HEK293 (cell line): ENCODE results near the gene RHBDF1.

Experiments used
- EGR2 ChIP-seq: fragments of 450-650 bp; formaldehyde crosslinking; IDR thresholded peaks from 2 replicates; pipeline ENCODE4 v1.5.1; 2016; ENCODE audit warnings: low read depth, missing biosample characterization, missing genetic modification characterization
- HOXA7 ChIP-seq: sonication (generic); formaldehyde crosslinking; IDR thresholded peaks from 2 replicates; pipeline ENCODE4 v1.8.1; 2022; ENCODE audit warnings: missing genetic modification reagents, borderline replicate concordance
- KLF1 ChIP-seq: fragments of 450-650 bp; formaldehyde crosslinking; IDR thresholded peaks from 2 replicates; pipeline ENCODE4 v1.5.1; 2016; ENCODE audit warnings: missing biosample characterization, missing genetic modification characterization
- KLF10 ChIP-seq: fragments of 450-650 bp; IDR thresholded peaks from 2 replicates; pipeline ENCODE4 v1.5.1; 2018; ENCODE audit warnings: missing biosample characterization, mild to moderate bottlenecking, missing genetic modification characterization
- TRIM28 ChIP-seq: IDR thresholded peaks from 2 replicates; pipeline ENCODE4 v1.6.1; 2011; ENCODE audit warnings: low read length, control low read depth, borderline replicate concordance
- ZFP41 ChIP-seq: fragments of 450-650 bp; formaldehyde crosslinking; IDR thresholded peaks from 2 replicates; pipeline ENCODE4 v1.5.1; 2016; ENCODE audit warnings: missing biosample characterization, missing genetic modification characterization, borderline replicate concordance
- ZIC2 ChIP-seq: fragments of 450-650 bp; formaldehyde crosslinking; IDR thresholded peaks from 2 replicates; pipeline ENCODE4 v1.5.1; 2016; ENCODE audit warnings: missing biosample characterization, missing genetic modification characterization
- ZNF112 ChIP-seq: fragments of 450-650 bp; formaldehyde crosslinking; IDR thresholded peaks from 2 replicates; pipeline ENCODE4 v1.5.0; 2017; ENCODE audit warnings: missing biosample characterization, missing genetic modification characterization
- ZNF114 ChIP-seq: fragments of 450-650 bp; formaldehyde crosslinking; IDR thresholded peaks from 2 replicates; pipeline ENCODE4 v1.5.0; 2017; ENCODE audit warnings: missing biosample characterization, missing genetic modification characterization
- ZNF155 ChIP-seq: fragments of 450-650 bp; formaldehyde crosslinking; IDR thresholded peaks from 2 replicates; pipeline ENCODE4 v1.5.1; 2016; ENCODE audit warnings: missing biosample characterization, missing genetic modification characterization
- ZNF174 ChIP-seq: fragments of 450-650 bp; formaldehyde crosslinking; IDR thresholded peaks from 2 replicates; pipeline ENCODE4 v1.5.0; 2017; ENCODE audit warnings: missing biosample characterization, mild to moderate bottlenecking, missing genetic modification characterization
- ZNF223 ChIP-seq: fragments of 450-650 bp; formaldehyde crosslinking; IDR thresholded peaks from 2 replicates; pipeline ENCODE4 v1.5.1; 2016; ENCODE audit warnings: missing biosample characterization, missing genetic modification characterization
- ZNF266 ChIP-seq: fragments of 450-650 bp; formaldehyde crosslinking; IDR thresholded peaks from 2 replicates; pipeline ENCODE4 v1.5.1; 2016; ENCODE audit warnings: missing biosample characterization, missing genetic modification characterization, low read depth
- ZNF341 ChIP-seq: fragments of 450-650 bp; formaldehyde crosslinking; IDR thresholded peaks from 2 replicates; pipeline ENCODE4; 2016; ENCODE audit warnings: low read depth, missing biosample characterization, missing genetic modification characterization
- ZNF354C ChIP-seq: fragments of 450-650 bp; formaldehyde crosslinking; IDR thresholded peaks from 2 replicates; pipeline ENCODE4 v1.5.1; 2016; ENCODE audit warnings: missing biosample characterization, missing genetic modification characterization, low read depth, borderline replicate concordance
- ZNF37A ChIP-seq: fragments of 450-650 bp; IDR thresholded peaks from 2 replicates; pipeline ENCODE4 v1.5.1; 2018; ENCODE audit warnings: missing biosample characterization, missing genetic modification characterization
- ZNF501 ChIP-seq: fragments of 450-650 bp; formaldehyde crosslinking; IDR thresholded peaks from 2 replicates; pipeline ENCODE4 v1.5.1; 2016; ENCODE audit warnings: missing biosample characterization, missing genetic modification characterization
- ZNF514 ChIP-seq: fragments of 450-650 bp; formaldehyde crosslinking; IDR thresholded peaks from 2 replicates; pipeline ENCODE4 v1.5.1; 2016; ENCODE audit warnings: missing biosample characterization, missing genetic modification characterization
- ZNF544 ChIP-seq: fragments of 450-650 bp; formaldehyde crosslinking; IDR thresholded peaks from 2 replicates; pipeline ENCODE4 v1.5.0; 2017; ENCODE audit warnings: missing biosample characterization, missing genetic modification characterization
- ZNF596 ChIP-seq: fragments of 450-650 bp; IDR thresholded peaks from 2 replicates; pipeline ENCODE4 v1.5.0; 2018; ENCODE audit warnings: missing biosample characterization, mild to moderate bottlenecking, missing genetic modification characterization, moderate library complexity
- ZNF621 ChIP-seq: fragments of 450-650 bp; formaldehyde crosslinking; IDR thresholded peaks from 2 replicates; pipeline ENCODE4 v1.5.1; 2017; ENCODE audit warnings: missing biosample characterization, missing genetic modification characterization
- ZNF654 ChIP-seq: fragments of 450-650 bp; formaldehyde crosslinking; IDR thresholded peaks from 2 replicates; pipeline ENCODE4 v1.5.1; 2016; ENCODE audit warnings: low read depth, missing biosample characterization, missing genetic modification characterization
- TF ChIP-seq, protein P1 (sequence below): fragments of 450-650 bp; formaldehyde crosslinking; optimal IDR thresholded peaks from 2 replicates; pipeline ENCODE3; 2016; ENCODE audit warnings: missing biosample characterization, mild to moderate bottlenecking, missing genetic modification characterization
- TF ChIP-seq, protein P2 (sequence below): fragments of 450-650 bp; formaldehyde crosslinking; IDR thresholded peaks from 2 replicates; pipeline ENCODE4 v1.5.1; 2016; ENCODE audit warnings: missing biosample characterization, missing genetic modification characterization
- TF ChIP-seq, protein P3 (sequence below): fragments of 450-650 bp; formaldehyde crosslinking; IDR thresholded peaks from 2 replicates; pipeline ENCODE4 v1.5.1; 2016; ENCODE audit warnings: missing biosample characterization, missing genetic modification characterization
- TF ChIP-seq, protein P4 (sequence below): fragments of 450-650 bp; formaldehyde crosslinking; IDR thresholded peaks from 2 replicates; pipeline ENCODE4 v1.5.1; 2016; ENCODE audit warnings: missing biosample characterization, missing genetic modification characterization
- TF ChIP-seq, protein P5 (sequence below): fragments of 450-650 bp; formaldehyde crosslinking; IDR thresholded peaks from 2 replicates; pipeline ENCODE4 v1.5.1; 2017; ENCODE audit warnings: missing biosample characterization, missing genetic modification characterization
- TF ChIP-seq, protein P6 (sequence below): fragments of 450-650 bp; formaldehyde crosslinking; IDR thresholded peaks from 2 replicates; pipeline ENCODE4 v1.5.1; 2016; ENCODE audit warnings: missing biosample characterization, missing genetic modification characterization
- TF ChIP-seq, protein P7 (sequence below): fragments of 450-650 bp; formaldehyde crosslinking; IDR thresholded peaks from 2 replicates; pipeline ENCODE4 v1.5.1; 2017; ENCODE audit warnings: missing biosample characterization, missing genetic modification characterization
- TF ChIP-seq, protein P8 (sequence below): fragments of 450-650 bp; formaldehyde crosslinking; IDR thresholded peaks from 2 replicates; pipeline ENCODE4 v1.5.1; 2016; ENCODE audit warnings: missing biosample characterization, missing genetic modification characterization

RHBDF1 gene

DNA sequence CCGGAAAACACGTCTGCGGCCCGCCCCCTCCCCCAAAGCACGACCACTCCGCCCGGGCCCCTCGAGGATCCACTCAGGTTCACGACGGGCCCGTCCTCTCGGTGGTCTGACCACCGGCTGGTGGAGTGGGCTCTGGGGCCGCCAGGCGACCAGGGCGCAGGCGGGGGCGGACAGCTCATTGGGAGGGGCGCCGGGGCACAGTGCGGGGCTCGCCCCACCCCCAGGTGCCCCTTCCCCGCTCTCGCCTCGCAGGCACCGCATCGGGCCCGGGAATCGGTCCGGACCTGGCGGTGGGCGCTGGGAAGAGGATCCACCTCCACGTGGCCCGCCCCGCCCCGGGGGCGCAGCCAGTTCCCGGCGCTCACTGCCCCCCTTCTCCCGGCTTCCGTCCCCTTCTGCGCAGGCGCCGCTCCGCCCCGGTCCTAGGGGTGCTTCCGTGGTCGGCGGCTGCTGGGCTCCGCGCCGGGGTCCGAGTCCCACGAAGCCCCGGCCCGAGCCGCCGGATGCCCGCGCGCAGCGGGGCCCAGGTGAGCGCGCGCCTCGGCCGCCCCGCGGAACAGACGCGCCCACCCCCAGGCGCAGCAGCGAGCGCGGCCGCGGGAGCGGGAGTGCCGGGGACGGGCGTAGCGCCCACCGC lies 5.5 kb upstream of the RHBDF1 start, which contains the start of gene MPG (continued):
- TF ChIP-seq EGR2 (tag by site-specific recombination) (0 out of 2 replicates have a peak, but pooled peaks have one; percentile 20), KLF10 (tag by site-specific recombination) (peak; percentile 17; the same call in 1 of the 2 replicates), ZNF223 (tag by site-specific recombination) (no peak), ZFP41 (tag by site-specific recombination) (no peak), ZNF354C (tag by site-specific recombination) (no peak), HOXA7 (no peak), ZNF155 (tag by site-specific recombination) (no peak), ZNF654 (tag by site-specific recombination) (no peak), ZNF341 (tag by site-specific recombination) (peak; percentile 36; the same call in 1 of the 2 replicates), ZNF596 (tag by site-specific recombination) (peak; percentile 32; the same call in 1 of the 2 replicates), ZNF112 (tag by site-specific recombination) (no peak), ZNF174 (tag by site-specific recombination) (no peak), KLF1 (peak; percentile 44), TRIM28 (no peak), ZIC2 (tag by site-specific recombination) (peak; percentile 34; the same call in 1 of the 2 replicates), ZNF501 (no peak), ZNF266 (tag by site-specific recombination) (no peak), ZNF514 (no peak), ZNF544 (no peak), ZNF621 (tag by site-specific recombination) (no peak), ZNF114 (tag by site-specific recombination) (no peak), ZNF37A (tag by site-specific recombination) (no peak)
- TF ChIP-seq, protein P1, sequence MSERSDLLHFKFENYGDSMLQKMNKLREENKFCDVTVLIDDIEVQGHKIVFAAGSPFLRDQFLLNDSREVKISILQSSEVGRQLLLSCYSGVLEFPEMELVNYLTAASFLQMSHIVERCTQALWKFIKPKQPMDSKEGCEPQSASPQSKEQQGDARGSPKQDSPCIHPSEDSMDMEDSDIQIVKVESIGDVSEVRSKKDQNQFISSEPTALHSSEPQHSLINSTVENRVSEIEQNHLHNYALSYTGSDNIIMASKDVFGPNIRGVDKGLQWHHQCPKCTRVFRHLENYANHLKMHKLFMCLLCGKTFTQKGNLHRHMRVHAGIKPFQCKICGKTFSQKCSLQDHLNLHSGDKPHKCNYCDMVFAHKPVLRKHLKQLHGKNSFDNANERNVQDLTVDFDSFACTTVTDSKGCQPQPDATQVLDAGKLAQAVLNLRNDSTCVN: peak; percentile 47
- TF ChIP-seq, protein P2, sequence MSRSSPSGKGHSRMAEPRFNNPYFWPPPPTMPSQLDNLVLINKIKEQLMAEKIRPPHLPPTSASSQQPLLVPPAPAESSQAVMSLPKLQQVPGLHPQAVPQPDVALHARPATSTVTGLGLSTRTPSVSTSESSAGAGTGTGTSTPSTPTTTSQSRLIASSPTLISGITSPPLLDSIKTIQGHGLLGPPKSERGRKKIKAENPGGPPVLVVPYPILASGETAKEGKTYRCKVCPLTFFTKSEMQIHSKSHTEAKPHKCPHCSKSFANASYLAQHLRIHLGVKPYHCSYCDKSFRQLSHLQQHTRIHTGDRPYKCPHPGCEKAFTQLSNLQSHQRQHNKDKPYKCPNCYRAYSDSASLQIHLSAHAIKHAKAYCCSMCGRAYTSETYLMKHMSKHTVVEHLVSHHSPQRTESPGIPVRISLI (tag by site-specific recombination): no peak
- TF ChIP-seq, protein P3, sequence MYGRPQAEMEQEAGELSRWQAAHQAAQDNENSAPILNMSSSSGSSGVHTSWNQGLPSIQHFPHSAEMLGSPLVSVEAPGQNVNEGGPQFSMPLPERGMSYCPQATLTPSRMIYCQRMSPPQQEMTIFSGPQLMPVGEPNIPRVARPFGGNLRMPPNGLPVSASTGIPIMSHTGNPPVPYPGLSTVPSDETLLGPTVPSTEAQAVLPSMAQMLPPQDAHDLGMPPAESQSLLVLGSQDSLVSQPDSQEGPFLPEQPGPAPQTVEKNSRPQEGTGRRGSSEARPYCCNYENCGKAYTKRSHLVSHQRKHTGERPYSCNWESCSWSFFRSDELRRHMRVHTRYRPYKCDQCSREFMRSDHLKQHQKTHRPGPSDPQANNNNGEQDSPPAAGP (tag by site-specific recombination): 0 out of 2 replicates have a peak, but pooled peaks have one; percentile 33
- TF ChIP-seq, protein P4, sequence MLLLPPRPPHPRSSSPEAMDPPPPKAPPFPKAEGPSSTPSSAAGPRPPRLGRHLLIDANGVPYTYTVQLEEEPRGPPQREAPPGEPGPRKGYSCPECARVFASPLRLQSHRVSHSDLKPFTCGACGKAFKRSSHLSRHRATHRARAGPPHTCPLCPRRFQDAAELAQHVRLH (tag by site-specific recombination): no peak
- TF ChIP-seq, protein P5, sequence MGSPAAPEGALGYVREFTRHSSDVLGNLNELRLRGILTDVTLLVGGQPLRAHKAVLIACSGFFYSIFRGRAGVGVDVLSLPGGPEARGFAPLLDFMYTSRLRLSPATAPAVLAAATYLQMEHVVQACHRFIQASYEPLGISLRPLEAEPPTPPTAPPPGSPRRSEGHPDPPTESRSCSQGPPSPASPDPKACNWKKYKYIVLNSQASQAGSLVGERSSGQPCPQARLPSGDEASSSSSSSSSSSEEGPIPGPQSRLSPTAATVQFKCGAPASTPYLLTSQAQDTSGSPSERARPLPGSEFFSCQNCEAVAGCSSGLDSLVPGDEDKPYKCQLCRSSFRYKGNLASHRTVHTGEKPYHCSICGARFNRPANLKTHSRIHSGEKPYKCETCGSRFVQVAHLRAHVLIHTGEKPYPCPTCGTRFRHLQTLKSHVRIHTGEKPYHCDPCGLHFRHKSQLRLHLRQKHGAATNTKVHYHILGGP: no peak
- TF ChIP-seq, protein P6, sequence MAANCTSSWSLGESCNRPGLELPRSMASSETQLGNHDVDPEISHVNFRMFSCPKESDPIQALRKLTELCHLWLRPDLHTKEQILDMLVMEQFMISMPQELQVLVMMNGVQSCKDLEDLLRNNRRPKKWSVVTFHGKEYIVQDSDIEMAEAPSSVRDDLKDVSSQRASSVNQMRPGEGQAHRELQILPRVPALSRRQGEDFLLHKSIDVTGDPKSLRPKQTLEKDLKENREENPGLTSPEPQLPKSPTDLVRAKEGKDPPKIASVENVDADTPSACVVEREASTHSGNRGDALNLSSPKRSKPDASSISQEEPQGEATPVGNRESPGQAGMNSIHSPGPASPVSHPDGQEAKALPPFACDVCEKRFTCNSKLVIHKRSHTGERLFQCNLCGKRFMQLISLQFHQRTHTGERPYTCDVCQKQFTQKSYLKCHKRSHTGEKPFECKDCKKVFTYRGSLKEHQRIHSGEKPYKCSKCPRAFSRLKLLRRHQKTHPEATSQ (tag by site-specific recombination): 0 out of 2 replicates have a peak, but pooled peaks have one; percentile 36
- TF ChIP-seq, protein P7, sequence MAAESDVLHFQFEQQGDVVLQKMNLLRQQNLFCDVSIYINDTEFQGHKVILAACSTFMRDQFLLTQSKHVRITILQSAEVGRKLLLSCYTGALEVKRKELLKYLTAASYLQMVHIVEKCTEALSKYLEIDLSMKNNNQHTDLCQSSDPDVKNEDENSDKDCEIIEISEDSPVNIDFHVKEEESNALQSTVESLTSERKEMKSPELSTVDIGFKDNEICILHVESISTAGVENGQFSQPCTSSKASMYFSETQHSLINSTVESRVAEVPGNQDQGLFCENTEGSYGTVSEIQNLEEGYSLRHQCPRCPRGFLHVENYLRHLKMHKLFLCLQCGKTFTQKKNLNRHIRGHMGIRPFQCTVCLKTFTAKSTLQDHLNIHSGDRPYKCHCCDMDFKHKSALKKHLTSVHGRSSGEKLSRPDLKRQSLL (tag by site-specific recombination): no peak
- TF ChIP-seq, protein P8, sequence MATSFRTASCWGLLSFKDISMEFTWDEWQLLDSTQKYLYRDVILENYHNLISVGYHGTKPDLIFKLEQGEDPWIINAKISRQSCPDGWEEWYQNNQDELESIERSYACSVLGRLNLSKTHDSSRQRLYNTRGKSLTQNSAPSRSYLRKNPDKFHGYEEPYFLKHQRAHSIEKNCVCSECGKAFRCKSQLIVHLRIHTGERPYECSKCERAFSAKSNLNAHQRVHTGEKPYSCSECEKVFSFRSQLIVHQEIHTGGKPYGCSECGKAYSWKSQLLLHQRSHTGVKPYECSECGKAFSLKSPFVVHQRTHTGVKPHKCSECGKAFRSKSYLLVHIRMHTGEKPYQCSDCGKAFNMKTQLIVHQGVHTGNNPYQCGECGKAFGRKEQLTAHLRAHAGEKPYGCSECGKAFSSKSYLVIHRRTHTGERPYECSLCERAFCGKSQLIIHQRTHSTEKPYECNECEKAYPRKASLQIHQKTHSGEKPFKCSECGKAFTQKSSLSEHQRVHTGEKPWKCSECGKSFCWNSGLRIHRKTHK (tag by site-specific recombination): no peak
